GM18517 (cell line): Measurements from ENCODE around the gene TNS3.
A peak's percentile ranks its signal among the peaks of the same experiment; 100 is the strongest.

Source experiments
- ATAC-seq: cut with Tn5 transposase; IDR thresholded peaks from one replicate; pipeline ENCODE4 v1.9.1; 2021; ENCODE audit warnings: mild to moderate bottlenecking, moderate library complexity; ENCODE audit not compliant: unreplicated experiment

TNS3 gene

DNA sequence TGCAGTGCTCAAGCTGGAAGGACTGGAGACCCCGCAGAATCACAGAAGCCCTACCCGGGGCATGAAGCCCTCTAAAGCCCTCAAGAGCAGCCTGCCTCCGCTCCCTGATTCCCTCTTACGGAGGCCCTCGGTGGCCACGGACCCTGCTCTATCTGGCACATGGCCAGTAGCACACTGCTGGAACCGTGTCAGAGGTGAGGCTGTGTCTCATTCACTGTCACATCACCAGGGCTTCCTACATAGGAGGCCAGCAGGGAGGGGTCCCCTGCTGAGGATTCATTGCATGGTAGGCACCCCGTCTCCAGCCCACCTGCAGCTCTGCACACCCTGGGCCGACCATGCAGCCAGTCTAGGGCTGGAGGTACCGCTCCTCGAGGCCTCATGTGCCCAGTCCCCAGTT, 259.2 kb downstream of the TNS3 start:
- no peak for ATAC-seq

DNA sequence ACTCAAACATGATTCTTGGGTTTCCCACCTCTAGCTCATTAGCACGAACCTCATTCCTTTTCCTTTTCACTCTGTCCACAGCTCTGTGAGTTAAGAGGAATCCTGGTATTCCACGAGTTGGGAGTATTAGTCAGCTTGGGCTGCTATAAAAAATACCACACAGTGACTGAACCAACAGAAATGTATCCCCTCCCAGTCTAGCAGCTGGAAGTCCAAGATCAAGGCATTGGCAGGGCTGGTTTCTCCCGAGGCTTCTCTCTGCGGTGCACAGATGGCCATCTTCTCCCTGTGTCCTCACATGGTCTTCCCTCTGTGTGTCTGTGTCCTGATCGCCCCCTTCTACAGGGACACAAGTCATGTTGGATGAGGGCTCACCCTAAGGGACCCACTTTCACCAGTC, 261.6 kb downstream of the TNS3 start:
- no peak for ATAC-seq

DNA sequence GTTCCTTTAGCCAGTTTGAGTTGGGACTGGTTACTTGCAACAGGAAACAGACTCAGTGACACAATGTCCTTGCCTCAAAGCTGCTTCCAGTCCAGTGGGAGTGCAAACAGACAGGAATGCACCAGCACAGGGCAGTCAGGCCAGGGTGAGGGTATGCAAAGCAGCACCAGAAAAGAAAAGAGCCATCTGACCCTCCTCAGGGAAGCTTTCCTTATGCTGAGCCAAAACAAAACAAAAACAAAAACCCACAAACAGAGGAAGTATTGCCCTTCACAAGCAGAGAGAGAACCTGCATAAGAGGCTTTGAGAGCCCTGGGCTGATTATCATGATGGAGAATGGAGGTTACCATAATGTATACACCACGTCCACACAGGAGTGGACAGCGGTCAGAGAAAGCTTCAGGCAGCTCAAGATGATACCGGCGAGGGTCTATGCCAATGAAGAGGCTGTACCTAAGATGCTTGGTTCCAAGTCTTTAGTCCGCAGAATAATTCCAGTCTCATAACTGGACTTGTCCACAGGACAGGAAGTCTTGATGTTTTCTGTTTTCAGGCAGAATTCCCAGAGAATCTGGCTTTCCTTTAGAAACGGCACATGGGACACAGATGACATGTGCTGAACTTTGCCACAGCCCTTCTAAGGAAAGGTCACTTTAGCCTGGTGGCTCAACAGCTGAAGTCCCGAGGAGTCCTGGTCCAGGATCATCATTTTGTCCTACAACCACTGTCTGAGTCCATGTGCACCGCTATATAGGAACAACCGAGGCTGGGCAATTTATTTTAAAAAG, 263.3 kb downstream of the TNS3 start:
- peak; percentile 85 for ATAC-seq

DNA sequence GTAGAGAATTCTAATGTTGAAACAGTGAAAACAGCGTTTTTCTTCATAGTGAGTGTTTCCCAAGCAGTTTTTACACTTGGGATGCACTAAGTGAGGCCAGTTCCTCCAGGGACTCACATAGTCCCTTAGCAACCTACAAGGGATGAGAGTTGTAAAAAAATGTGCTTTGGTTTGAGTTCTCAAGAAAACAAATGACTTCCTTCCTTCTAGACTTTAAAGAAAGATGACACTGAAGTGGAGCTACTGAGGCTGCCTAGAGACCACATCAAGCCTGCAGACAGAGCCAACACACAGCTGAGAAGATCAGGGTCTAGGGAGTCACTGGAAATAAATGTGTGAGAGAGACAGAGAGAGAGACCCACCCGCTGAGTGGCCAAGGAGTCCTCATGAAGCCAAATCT, 264.4 kb downstream of the TNS3 start:
- ATAC-seq, result no peak

DNA sequence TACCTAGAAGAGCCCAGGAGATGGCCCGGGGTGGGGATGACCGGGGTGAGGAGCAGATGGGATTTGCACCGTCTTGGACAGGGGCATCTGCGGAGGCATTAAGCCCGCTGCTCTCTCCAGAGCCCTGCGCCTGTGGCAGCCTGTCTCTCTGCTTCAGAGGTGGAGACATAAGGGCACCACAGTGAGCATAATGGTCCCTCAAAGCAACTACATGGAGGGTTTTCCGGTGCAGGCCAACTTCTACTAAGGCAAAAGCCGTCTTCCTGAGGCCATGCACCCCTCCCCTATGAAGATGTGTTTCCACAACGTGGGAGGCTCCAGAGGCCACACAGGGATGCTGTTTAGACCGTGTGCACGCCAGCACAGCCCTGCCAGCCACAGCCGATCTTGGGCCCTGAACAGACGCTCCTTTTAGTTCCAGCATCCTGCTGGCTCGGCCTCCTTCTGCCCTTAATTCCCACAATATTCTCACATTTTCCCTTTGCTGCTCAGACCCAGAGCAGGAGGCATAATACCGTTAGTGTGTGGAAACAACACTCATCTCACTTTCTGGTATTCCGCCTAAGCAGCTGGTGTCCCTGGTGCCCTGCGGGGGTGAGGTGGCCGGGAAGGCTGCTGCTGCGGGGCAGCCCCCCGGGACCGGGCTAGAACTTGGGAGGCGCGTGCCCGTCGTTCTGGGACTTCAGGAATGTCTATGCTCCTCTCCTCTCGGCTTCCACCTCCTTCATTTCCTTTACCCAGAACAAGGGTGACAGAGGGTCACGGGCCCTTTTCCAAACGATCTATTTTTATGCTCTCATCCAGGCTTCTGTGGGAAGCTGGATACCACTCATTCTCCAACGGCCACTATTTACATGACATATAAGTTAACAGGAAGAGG, 266.9 kb downstream of the TNS3 start:
- no peak for ATAC-seq

DNA sequence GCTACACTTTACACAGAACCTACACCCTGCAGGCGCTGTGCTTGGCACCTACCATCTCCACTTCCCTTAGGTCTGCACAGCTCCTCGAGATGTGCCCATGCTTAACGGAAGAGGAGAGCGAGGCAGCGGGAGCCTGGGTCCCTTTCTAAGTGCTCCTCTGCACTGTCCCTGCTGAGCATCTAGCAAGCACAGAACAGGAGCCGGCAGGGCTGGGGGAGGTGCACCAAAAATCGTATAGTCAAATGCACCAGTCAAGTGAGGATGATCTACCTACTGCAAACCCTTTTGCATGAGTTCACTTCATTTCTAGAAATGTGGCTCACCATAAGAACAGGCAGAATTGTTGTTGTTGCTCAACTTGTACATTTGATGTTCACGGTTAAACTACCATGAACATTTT, 267.7 kb downstream of the TNS3 start:
- ATAC-seq, result no peak

DNA sequence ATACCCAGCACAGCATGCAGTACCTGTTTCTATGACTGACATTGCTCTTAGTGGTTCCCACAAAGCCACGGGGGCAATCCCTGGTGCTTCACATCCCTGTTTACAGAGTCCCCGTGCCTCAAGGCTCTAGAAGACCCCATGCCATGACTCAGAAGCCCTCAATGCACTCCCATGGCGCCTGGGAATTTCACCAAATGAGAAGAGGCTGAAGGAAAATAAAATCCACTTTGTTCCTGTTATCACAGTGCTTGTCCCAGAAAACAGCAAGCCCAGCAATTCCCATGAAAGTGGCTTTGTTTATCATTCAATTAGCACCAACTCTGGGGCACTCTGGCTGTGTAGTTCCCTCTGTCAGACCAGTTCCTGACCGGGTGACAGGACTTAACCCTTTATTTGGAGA, 268.3 kb downstream of the TNS3 start:
- no peak for ATAC-seq

DNA sequence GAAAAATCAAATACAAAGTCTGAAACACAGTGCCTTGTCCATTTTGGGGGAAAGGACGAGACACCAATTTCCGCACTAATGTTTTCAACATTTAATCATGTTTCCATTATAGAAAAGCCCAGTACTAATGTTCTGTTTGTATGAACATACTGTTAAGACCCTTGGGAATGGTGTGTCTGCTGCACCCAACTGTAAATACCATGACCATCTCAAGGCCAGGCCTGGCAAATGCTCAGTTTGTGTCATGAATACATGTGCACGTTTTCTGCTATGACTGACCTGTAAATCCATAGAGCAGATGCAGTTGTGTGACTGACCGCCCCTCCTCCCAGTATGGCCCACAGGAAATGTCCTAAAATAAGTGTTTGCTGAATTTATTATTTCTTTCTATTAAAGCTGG, 270.0 kb downstream of the TNS3 start:
- no peak for ATAC-seq

DNA sequence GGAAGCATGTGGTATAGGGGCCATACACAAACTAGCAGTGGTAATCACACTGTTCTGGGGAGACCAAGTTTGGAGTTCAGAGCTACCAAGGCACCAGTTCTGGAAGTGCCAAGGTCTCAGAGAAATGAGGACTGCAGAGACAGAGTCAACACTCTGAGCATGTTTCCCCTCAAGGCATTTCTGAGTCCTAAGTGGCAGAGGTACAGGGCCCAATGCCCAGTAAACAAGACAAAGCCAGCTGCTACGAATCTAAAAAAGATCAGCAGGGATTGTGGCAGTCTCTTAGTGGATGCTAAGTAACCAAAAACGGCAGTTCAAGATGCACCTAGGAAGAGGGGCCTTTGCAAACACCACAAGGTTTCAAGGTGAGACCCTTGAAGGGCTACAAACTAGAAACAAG, 271.9 kb downstream of the TNS3 start:
- ATAC-seq, result no peak

DNA sequence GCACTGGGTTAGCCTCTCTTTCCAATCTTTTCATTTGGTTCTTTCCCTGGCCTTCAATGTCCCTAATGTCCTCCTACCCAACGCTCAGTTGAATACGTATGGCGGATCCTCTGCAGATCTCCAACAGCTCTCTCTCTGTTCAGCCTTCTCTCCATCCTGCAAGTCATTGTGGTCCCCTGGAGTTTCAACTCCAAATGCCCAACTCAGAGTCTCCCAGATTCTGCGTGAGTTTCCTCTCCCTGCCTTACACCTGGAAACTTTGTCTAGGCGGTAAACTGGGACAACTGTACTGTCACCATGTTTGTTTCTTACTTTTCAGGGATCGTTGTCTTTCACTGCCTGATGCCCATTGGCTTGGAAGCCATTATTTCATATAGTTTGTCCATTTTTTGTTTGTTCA, 273.1 kb downstream of the TNS3 start:
- no peak for ATAC-seq

DNA sequence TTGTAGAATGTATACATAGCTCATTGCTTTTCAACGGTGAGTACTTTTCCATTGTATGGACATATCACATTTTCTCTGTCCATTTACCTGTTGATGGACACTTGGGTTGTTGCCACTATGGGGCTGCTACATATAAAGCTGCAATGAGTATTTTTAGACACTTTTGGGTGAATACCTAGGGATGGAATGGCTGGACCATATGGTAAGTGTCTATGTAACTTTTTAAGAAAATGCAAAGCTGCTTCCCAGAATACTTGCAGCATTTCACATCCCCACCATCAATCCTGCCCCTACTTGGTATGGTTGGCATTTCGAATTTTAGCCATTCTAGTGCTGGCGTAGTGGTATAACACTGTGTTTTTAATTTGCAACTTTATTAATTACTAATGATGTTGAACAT, 274.6 kb downstream of the TNS3 start:
- no peak for ATAC-seq

DNA sequence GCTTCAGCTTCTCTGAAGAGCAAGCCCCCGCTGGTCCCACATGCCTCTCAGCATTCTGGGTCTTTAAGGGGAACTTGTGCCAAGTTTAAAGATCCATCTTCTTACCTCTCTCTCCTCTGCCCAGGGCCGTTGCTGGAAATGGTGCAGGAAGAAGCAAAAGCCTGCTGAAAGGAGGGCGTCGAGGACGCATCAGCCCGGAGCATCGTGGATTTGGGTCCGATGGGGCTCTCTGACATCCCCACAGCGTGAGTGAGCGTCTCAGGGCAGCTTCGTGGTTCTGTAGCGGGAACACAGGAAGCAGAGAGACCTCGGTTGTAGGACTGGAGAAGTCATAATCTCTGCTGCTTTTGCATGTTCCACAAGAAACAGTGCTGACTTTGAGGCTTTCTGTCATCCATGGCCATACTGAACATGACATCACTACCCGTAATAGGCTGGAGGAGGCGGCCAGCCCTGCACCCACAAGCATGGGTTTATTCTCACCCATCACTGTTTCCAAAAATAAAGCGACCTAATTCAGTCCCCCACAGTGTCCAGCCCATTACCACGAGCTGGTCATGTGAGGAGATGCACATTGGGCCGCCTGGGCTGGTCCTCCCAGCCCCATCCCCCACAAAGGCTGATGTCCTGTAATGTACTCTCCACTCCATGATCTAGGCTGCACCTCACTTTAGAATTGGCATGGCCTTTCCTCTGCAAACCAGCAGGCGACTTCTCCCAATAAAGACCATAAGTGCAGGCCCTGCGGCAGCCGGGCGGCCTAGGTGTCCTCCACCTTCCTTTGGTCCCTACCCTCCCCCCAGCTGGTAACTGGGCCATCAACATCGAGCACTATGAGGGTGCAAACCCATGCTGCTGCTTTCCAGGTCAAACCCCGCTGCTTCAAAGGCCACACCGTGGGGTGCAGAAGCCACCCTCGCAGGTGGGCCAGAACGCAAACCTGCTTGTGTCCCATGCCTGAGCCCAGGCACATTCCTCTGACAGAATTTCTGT, 276.9 kb downstream of the TNS3 start:
- no peak for ATAC-seq

DNA sequence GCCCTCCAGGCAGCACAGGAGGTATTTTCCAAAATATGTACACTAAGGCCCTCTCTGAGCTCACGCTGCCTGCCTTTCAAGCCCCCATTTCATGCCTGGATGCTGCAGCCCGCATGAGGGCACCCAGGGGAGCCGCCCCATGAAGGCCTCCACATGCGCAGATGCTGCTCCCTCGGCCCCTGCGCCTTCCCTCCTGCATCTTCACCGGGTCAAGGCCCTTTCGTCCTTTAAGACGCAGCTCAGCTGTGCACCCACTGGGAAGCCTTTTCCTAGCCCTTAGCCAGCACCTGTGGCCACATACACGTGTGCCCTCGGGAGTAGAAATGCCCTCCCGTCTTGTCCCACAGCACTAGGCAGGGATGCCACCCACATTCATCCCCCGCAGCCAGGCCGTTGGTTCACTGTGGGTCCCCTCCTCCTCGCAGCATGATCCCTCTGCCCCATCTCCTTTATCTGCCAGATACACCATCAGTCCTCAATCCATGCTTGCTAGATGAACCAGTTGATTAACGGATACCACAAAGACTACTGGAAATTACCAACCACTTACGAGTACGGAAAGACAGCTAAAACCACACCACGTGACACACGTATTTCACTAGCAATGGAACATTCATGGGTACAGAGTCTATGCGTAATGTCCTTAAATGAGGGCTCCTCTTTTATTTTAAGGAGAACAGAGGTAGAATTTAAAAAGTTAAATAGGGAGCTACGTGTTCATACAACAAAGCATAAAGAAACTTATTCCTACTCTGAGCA, 278.0 kb downstream of the TNS3 start:
- ATAC-seq, result no peak

DNA sequence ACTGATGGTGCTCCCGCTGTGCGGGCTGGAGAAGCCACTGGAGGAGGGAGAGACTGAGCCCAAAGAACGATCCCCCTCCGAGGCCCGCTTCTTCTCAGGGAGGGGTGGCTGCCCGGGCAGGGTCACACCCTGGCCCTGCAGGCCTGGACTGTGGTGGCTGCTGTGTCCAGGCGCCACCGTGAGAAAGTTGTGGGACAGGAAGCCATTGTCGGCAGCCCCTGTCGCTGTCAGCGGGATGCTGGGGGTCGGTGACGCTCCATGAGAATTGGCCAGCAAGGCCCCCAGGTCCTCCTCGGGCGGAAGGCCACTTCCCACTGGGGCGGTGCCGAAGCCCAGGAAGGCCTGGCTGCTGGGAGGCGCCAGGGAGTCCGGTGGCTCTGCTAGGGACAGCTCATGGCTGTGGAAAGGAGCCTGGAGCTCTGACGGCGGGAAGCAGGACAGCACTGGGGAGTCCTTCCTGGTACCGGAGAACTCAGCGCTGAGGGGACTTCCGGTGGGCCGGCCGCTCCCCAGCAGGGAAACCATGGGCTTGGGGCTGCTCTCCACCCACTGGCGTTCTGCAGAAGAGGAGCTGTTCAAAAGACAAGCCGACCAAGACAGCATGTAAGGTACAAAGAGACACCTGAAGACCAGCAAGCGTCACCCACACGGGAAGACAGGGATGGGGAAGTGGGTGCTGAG, 278.8 kb downstream of the TNS3 start:
- ATAC-seq, result no peak

DNA sequence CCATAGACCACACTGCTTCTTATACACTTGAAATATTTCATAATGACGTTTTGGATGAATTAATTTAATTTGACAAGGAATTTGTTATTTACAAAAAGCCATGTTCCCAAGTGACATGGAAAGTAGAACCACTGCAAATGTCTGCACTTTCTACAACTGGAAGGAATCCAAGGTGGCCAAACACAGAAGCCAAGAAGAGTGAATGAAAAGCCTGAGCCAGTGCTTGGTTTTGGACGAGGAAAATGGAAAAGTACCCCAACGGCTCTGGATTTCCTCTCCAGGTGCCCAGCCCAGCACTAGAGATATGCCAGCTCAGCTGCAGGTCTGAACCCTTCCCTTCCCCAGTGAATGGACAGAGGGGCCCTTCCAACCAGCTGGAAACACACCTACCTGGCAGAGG, 279.4 kb downstream of the TNS3 start:
- ATAC-seq, result no peak

DNA sequence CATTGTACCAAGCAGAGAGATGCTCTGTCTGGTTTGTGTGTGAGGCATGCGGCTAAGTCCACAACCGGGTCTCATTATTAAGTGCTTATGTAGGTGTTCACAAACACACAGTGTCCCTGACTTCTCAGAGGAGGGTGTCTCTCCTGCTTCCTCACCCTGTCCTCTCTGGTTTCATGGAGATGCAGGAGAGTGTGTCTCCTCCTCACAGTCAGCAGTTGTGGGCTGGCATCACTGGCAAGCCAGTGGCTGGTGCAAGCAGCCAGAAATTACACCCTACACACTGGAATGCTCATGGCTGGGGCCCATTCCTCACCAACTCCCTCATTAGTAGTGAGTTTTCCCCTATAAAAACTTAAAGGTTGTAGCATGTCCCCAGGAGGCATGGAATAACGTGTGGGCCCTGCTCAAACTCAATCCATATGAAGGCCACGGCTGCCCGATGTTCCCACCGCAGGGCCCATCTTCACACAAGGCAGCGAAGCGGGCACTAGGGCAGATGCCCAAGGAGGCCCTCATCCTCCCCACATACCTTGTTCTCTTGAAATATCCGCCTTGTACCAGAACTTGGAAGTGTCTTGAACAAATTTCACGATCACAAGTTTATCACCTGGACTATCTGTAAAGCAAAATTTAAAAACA, 280.1 kb downstream of the TNS3 start:
- ATAC-seq, result no peak

DNA sequence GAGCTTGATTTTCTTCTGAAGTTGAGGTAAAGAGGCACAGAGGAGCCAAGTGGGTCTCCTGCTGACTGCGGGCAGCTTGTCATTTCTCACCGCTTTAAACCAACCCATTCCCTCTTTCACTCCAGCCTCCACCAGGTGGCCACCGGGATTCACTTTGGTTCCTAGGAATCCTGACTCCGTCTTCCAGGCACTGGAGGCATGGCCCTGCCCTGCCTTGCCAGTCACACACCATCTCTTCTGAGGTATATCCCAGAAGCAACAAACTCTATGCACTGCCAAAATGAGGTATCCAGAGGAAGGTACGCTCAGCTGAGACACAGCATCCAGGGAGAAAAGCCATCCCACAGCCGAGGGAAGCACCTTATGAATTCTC, 280.8 kb downstream of the TNS3 start:
- no peak for ATAC-seq

DNA sequence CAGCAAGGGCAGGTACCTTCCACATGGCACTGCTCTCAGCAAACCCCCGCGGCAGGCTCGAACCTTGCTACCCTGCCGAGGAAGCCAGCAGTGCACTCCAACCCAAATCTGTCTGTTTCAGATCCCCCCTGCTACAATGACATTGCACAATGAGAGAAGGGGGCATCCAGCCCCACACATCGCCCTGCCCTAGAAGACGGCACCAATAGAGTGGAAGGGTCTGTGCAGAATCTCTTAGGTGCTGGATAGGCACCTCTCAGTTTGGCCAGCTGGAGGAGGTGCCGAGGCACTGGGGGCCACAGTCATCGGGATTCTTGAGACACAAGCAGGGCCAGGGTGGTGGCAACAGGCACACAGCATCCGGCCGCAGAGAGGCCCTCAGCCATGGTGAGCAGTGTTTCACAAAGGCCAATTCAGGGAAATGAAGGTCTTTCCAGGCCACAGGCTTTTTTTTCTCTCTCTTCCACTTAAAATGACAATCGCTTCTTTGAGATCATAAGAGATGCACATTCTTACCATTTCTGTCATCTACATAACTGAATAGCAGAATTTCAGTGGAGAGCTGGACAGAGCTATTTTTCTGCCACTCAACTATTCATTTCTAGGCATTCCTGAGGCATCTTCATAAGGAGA, 281.3 kb downstream of the TNS3 start:
- ATAC-seq, result no peak

DNA sequence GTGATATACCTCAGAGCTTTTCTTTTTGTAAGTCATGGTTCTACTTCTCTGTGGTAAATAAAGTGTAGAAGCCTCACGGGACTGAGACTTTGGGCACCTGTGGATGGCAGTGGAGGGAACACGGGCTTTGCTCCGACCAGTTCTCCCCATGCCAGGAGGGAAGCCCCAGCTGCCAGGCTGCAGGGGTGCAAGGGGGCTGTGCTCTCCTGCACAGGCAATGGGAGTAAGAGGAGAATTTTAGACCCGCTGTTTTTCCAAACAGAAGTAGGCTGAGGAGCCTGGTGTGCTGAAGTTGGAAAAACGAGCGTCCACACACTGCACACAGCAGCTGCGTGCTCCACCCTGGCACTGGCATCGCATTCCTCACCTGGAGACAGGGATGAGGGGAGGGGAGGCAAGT, 282.4 kb downstream of the TNS3 start:
- no peak for ATAC-seq
